Measurements from ENCODE around the gene FBXO4.

FBXO4 gene

DNA sequence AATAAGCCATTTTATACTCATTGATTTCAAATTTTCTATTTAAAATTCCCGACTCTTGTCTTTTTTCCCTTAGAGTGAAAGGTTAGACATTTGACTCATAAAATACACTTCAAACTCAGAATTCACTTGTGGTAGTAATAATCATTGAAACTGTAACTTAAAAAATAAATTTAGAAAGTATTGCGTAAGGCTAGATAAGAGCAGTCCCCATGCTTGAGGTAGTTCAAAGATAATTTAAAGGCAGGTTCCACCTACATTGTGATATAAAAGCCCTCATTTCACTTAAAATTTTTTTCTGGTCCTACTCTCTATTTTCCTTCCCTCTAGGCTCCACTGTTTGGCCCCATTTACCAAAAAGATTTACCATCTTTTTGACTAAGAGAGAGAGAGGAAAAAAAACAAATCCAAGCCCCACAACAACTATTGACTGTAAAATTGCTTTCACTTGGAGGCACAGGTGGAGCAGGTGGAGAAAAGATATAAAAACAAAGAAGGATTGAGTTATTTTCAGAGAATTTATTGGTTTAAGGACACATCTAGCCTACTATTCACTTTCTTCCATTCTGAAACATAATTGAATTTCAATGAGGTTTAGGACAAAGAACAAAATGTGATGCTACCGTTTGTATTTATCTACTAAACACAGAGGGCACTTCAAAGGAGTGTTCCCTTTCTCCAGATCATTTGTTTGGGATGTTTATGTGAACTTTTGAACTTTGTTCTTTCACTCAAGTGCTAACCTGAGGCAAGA, 61.0 kb downstream of the FBXO4 start:
- in situ Hi-C loops (cut with MboI; ENCODE audit: low pct_unique_long_range_greater_than_20kb, low sequenced_read_pairs, unreplicated experiment), result no loop called here
- DNase-seq (ENCODE audit: low spot score), result no peak
- TF ChIP-seq CTCF (IDR thresholded peaks at IDR 0.05; ENCODE audit: extremely low read depth, insufficient read depth, missing control alignments), result no peak

Data from GM13977 (cell line).